Stimulated activated naive CD4-positive, alpha-beta T cell treated with Interleukin-2 at 50 U/mL for 16 hours (primary cell): ENCODE data around the gene OR52A1.
"Not testable (repeated sequence)": the region's sequence is repeated elsewhere in the genome, so short reads cannot be mapped to it uniquely, and the experiment has no call there.

Experiments used
- DNase-seq: peaks from one replicate; lab custom pipeline; 2025; lab: John Stamatoyannopoulos, UW

The OR52A1 gene

DNA sequence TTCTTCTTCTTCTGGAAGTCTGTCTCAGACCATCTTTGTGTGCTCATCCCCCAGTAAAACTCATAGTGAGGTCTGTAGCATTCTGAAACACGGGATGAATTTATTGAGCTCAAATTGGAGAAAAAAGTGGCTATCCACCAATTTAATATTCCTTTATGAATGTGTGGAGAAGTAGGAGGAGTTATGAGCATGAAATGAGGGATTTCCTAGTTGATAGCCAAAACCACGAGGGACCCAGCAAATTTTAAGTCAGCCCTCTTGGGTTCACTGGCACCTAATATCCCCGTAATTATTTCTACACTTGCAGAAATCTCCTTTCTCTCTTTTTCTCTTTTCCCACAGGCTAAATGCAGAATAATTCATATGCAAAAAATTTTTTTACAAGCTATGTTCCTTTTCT is at the start of gene OR52A1:
Gene OR52A1, minus strand, starts transcription at position 101 of the 400 bp plus-strand sequence. CDS start 2,388 bp downstream, outside the sequence.
- DNase-seq: no peak

DNA sequence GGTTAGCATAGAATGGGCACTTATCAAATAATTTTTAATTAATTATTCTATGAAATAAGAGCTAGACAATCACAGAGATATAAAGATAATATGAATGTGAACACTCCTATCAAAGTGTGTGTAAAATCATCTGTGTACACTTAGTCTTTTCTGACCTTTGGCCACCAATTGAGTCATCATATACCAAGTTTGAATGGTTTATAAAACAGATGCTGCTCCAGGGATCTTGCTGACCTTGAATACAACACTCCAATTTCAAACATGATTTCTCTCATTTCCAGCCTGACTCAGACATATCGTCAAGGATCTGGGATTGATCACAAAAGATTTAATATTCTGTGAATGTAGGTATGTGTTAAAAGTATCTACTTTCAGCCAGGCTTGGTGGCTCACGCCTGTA is 48.8 kb upstream of the OR52A1 start:
- DNase-seq: no peak

DNA sequence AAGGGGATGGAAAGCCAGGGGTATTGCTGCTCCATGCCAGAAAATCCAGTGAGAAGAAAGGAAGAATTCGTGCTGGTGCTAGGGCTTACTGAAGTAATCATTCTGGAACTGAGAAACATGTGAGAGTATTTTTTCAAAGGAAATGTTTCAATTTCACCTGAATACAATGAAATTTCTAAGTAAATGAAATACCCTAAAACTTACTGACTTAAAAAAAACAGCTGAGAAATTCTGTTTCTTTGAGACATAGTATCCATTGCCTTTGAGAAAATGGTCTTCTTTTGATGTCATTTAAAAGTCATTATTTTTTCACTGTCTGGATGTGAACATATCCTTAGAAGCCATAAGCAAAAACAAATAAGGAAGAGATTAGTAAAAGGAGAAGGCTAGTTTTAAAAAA is 46.0 kb upstream of the OR52A1 start, which contains the start of gene OR51V1:
Gene OR51V1, minus strand, starts transcription at position 101 of the 400 bp plus-strand sequence. Its CDS starts 0 bp downstream, at position 101.
- DNase-seq: no peak

DNA sequence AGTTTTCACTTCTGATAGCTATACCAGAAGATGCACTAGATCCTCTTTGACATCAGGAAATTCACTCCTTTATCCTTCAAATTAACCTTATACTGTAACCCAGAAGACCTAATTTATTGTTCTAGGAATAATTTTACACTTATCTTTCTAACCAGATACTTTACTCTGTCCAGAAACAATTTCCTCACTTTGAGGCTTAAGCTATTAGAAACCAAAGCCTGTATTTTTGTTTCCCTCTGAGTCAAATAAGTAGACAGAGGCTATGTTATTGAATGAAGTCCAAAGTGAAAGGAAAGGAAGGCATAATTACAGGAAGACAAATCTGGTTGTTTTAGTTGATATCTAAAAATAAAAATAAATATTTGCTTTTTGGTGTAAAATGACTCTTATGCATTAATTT is 43.7 kb upstream of the OR52A1 start:
- DNase-seq: no peak

DNA sequence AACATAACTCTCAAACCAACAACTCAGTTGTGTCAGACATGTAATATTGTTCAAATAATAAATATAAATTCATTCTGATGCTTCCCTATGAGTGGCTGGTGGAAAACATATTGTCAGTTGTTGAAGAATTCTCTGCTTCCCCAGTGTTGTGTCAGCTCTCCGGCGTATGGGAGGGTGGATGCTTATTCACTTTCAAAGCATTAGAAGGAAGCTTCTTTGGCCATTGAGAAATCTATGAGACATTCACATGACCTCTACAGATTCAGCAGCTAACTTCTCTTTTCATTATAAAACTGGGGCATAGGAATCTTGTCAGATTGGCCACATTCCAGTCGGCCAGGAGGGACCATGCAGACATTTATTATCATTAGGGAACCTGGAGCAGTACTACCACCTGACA is 43.0 kb upstream of the OR52A1 start:
- DNase-seq: no peak

DNA sequence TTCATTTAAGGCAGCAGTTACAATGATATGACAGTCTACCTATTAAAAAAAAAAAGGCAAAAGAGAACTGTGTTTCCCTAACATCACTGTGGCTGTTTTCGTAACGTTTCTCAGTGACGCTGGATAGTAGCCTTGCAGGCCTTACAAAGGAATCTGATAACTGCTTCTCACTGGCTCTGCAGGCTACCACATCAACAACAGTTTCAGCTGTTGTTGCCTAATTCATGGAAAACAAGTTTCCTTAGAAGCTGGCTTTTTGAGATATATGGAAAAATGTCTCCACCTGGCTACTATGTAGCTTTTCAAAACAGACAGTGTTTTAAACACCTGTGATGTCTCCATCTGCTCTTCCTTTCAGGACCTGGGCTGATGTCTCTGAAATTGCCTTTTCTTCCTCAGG is 42.2 kb upstream of the OR52A1 start:
- DNase-seq: no peak

DNA sequence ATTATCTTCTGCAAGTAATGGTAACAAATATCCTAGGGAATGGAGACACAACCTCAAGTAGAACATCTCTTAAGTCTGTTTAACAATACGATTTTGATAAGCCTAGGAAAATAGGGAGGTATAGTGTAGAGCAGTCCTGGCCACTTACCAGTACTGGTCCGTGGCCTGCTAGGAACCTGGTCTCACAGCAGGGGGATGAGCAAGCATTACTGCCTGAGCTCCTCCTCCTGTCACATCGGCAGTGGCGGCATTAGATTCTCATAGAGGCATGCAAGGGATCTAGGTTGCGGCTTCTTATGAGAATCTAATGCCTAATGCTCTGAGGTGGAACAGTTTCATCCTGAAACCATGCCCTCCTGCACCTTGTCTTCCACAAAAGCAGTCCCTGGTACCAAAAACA is 41.5 kb upstream of the OR52A1 start:
- no peak for DNase-seq

DNA sequence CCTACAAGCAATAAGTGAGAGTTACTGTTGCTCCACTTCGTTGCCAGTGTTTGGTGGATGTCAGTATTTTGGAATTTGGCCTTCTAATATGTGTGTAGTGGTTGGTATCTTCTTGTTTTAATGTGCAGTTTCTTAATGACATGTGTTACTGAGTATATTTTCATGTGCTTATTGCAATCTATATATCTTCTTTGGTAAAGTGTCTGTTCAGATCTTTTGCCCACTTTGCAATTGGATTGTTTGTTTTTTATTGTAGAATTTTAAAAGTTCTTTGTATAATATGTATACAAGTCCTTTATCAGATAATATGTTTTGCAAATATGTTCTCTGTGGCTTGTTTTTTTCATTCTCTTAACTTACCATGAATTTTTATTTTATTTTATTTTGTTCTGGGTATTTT is 38.2 kb upstream of the OR52A1 start:
- no peak for DNase-seq

DNA sequence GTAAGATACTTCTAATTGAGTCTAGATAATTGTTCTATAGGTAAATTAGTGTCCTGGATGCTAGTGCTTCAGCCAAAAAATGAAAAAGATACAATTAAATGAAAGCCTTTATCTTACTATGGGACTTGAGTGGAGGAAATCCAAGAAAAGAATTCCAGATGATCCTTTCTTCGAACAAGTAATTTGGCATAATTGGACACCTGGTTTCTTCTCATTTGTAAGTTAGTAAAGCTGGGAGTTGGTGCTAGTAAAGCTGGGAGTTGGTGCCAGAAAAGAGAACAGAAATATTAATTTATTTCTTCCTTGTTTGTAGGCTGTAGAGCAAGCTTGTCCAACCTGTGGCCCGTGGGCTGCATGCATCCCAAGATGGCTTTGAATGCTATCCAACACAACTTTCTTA is 33.6 kb upstream of the OR52A1 start:
- DNase-seq: no peak

DNA sequence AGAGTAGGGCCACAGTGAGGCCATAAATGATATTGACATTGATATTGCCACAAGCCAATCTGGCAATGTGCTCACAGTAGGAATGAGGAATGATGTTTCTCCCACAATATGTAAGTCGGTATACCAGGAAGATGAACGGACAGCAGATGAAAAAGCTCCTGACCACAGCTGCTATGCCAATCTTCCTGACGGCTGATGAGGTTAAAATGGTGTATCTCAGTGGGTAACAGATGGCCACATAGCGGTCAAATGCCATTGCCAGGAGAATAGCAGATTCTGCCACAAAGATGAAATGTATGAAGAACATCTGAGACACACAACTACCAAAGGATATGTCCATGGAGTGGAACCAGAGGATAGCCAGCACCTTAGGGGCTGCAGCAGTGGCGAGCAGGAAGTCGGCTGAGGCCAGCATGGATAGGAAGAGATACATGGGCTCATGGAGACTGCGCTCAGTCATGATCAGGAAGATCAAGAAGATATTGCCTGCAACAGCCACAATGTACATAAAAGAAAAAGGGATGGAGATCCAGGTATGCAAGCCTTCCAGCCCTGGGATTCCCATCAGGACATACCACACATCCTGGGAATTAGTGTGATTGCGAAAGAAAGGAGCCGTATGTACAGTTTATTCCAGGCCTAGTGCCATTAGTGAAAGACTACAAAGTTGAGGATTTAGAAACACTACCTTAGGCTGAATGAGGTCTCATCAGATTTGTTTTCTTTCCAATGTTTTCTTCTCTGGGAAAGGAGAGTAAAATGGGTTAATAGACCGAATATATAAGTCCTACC is 23.7 kb upstream of the OR52A1 start:
- no peak for DNase-seq

DNA sequence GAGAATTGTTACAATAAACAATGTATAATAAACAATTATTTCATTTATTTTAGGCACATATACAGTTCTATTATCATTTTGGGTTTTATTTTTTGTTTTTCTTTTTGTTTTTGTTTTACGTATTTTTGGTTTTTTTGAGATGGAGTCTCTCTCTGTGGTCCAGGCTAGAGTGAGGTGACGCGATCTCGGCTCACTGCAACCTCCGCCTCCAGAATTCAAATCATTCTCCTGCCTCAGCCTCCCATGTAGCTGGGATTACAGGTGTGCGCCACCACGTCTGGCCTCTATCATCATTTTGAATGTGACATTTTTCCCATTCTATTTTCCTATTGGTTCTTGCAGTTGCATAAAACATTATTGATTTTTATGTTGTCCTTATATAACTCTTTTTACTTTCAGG is 20.4 kb upstream of the OR52A1 start:
- DNase-seq: no peak

DNA sequence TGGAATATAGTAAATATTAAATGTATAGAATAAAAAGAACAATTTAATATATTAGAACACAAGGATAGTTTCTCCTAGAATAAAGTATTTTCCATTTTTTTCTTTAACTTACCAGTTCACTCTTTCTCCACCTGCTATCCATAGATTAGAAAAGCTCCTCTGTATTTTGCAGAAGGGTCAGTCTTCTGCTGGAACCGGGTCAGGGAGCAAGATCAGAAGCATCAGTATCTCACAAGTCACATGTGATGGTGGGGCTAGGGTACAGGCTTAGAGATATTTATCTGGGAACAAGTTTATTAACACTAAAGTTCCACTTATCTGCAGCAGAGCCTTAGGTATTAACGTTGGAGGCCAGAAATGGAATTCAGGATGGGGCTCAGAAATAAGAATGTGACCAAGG is 17.3 kb upstream of the OR52A1 start:
- DNase-seq: no peak

DNA sequence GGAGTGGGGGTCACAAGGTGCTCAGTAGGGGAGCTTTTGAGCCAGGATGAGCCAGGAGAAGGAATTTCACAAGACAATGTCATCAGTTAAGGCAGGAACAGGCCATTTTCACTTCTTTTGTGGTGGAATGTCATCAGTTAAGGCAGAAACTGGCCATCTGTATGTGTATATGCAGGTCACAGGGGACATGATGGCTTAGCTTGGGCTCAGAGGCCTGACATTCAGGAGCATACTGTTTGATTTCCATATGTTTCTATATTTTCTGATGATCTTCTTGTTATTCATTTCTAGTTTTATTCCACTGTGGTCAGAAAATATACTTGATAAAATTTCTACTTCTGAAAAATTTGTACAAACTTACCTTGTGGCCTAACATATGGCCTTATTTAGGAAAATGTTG is 11.3 kb upstream of the OR52A1 start:
- not testable (repeated sequence) for DNase-seq

DNA sequence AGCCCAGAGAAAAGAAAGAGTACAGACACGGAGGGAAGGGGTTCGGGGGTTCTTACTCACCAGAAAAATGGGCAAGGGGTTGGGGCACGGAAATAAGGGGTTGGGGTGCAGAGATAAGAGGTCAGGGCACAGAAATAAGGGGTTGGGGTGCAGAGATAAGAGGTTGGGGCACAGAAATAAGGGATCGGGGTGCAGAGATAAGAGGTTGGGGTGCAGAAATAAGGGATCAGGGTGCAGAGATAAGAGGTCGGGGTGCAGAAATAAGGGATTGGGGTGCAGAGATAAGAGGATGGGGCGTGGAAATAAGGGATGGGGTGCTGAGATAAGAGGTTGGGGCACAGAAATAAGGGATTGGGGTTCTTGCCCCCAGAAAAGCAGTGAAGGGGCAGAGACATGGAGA is 10.2 kb upstream of the OR52A1 start:
- DNase-seq: not testable (repeated sequence)

DNA sequence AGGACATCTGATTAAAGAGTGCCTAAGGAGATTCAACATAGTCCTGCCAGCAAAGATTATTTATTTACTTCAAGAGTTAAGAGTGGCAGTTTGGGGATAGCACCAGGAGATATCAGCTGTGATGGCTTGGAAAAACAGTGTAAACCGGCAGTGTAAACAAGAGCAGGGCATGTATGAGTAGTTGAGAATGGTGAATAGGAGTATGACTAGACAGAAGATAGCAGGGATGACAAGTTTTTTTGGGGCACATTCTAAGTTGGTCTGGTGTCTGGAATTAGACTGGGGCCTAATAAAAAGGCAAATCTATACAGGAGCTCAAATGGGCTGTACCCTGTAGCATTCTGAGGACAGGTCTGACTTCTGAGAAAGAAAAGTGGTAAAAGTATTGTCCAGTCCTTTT is 6.5 kb upstream of the OR52A1 start:
- not testable (repeated sequence) for DNase-seq

DNA sequence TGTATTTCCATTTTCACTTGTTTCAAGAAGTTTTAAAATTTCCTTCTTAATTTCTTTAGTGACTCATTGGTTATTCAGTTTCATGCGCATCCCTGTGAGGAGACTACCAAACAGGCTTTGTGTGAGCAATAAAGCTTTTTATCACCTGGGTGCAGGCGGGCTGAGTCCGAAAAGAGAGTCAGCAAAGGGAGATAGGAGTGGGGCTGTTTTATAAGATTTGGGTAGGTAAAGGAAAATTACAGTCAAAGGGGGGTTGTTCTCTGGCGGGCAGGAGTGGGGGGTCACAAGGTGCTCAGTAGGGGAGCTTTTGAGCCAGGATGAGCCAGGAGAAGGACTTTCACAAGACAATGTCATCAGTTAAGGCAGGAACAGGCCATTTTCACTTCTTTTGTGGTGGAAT is 5.7 kb upstream of the OR52A1 start:
- DNase-seq: not testable (repeated sequence)

DNA sequence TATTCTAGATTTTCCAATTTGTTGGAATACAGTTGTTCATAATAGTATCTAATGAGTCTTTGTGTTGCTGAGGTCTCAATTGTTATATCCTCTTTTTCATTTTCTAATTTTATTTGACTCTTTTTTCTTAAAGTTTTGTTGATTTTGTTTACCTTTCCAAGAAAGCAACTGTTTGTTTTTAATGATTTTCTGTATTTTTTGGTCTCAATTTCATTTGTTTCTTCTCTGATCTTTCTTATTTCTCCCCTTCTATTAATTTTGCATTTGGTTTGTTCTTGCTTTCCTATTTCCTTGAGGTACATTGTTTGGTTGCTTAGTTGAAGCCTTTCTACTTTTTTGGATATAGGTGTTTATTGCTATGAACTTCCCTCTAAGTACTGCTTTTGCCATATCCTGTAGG is 5.2 kb upstream of the OR52A1 start:
- no peak for DNase-seq

DNA sequence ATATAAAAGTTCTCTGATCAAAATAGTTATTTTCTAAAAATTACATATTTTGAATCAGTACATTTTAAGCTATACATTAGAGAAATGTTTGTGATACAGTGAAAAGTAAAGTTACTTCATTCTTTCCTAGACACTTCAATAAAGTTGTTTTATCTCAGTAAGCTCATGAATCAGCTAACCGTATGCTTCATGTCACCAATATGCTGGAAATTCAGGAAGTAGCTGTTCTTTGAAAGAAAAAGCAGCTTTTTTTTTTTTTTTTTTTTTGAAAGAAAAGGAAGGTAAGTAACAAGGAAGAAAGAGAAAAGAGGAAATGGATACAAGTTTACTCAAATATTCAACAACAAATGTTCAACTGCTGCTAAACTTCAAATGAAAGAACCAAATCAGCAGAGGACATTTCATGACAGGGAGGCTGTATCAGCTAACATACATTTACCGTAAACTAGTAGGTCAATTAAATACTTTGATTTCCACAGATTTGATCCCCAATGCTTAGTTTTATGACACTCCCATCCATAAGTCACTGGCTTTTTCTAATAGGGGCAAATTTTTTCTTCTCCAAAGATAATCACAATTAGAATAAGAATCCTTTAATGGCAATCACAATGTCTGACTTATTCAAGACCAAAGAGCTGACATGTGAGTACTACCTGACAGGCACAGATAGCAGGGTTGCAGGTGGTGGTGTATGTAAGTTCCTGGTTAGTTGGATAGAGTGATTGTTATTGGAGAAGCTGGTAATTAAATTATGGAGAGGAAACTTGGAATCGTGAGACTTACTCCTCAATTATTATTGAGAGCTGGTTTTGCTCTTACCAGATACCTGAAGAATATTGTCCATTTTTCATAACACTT is 754 bp downstream of the OR52A1 start:
- no peak for DNase-seq

DNA sequence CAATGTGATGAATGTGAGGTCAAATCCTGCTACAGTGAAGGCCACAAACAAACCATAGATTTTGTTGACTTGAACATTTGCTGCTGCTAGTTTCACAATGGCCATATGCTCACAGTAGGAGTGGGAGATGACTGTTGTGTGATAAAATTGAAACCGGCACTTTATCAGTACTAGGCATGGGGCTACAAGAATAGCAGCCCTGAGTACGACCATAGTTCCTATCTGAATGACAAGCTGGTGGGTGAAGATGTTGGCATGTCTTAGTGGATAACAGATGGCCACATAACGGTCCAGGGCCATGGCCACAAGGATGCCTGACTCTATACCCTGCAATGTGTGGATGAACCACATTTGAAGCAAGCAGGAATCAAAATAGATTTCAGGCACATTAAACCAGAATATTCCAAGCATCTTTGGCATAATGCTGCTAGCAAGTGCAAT is 2.8 kb downstream of the OR52A1 start:
- DNase-seq: no peak

DNA sequence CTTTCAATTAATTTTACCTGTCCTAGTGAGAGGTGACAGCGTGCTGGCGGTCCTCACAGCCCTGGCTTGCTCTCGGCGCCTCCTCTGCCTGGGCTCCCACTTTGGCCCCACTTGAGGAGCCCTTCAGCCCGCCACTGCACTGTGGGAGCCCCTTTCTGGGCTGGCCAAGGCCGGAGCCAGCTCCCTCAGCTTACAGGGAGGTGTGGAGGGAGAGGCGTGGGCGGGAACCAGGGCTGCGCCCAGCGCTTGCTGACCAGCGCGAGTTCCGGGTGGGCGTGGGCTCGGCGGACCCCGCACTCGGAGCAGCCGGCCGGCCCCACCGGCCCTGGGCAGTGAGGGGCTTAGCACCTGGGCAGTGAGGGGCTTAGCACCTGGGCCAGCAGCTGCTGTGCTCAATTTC is 10.4 kb downstream of the OR52A1 start:
- DNase-seq: not testable (repeated sequence)

DNA sequence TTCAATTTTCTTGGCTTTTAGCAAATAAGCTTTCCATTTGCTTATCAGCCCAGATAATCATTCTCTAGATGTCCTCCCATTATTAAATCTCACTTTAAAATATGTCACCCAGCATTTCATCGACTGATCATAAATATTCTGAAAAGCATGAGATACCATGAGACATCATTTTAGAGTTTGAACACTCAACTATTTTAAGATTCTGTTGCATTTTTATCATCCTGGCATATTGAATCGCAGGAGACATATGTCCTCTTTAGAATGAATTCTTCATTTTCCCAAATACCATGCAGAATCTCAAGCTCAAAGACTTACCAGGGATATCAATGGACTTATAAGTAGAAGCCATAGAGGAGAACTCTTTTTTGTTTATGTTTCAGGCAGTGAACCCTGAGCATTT is 16.6 kb downstream of the OR52A1 start, which contains the start of gene OR52A5:
Gene OR52A5, minus strand, starts transcription at position 361 of the 400 bp plus-strand sequence. CDS start 5,714 bp downstream, outside the sequence.
- DNase-seq: no peak

DNA sequence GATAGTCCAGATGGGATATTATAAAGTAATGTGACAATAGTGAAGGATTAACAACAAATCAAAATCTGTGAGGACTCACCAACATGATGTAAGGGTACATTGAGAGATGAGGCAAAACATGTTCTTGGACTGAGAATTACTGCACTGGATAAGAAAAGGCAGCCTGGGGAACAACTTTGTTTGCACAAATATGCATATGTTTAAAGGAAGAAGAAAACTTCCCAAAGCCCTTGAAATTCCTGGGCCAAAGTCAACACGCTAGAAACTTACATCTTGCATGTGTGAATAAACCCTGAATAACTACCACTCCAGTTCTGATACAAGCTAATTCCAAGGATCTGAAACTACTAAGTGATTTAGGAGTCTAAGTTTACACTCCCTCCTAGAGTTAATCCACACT is 17.5 kb downstream of the OR52A1 start:
- DNase-seq: no peak

DNA sequence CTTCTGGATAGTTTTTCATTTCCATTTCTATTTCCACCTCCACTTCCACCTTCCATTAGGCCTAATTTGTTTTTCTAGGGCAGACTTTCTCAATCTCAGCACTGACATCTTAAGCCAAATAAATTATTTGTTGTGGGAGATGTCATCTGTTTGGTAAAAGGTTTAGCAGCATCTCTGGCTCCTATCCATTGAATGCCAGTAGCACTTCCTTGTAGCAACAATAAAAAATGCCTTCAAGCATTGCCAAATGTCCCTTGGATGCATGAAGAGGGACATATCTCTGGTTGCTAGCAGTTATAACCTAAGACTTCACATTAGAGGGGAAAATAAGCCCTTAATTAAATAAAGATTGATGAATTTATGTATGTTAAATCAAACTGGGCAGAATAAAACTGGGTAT is 18.3 kb downstream of the OR52A1 start:
- DNase-seq: no peak
